B cell (primary cell): ENCODE results near the gene OSBPL5.

Experiments
- EZH2 ChIP-seq: IDR thresholded peaks from 2 replicates; pipeline ENCODE4 v1.6.1; 2012; ENCODE audit warnings: borderline replicate concordance, low read depth, mild to moderate bottlenecking, moderate library complexity, low read length; ENCODE audit not compliant: insufficient read depth, poor library complexity, severe bottlenecking
- TF ChIP-seq, protein P1 (sequence below): fragments of 200-600 bp; IDR thresholded peaks from one replicate; pipeline ENCODE4 v1.8.0; 2022; ENCODE audit warnings: antibody characterized with exemption, mild to moderate bottlenecking

- TF ChIP-seq, protein P1, sequence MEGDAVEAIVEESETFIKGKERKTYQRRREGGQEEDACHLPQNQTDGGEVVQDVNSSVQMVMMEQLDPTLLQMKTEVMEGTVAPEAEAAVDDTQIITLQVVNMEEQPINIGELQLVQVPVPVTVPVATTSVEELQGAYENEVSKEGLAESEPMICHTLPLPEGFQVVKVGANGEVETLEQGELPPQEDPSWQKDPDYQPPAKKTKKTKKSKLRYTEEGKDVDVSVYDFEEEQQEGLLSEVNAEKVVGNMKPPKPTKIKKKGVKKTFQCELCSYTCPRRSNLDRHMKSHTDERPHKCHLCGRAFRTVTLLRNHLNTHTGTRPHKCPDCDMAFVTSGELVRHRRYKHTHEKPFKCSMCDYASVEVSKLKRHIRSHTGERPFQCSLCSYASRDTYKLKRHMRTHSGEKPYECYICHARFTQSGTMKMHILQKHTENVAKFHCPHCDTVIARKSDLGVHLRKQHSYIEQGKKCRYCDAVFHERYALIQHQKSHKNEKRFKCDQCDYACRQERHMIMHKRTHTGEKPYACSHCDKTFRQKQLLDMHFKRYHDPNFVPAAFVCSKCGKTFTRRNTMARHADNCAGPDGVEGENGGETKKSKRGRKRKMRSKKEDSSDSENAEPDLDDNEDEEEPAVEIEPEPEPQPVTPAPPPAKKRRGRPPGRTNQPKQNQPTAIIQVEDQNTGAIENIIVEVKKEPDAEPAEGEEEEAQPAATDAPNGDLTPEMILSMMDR, result no peak
- TF ChIP-seq EZH2, result no peak
Measured at GRCh38 chr11:3135481-3136440, 29.3 kb downstream of the OSBPL5 start.
